Breast epithelium (tissue), 3 donors: ENCODE data around the gene TNFSF11.

ENCODE experiments used
- POLR2A ChIP-seq: fragments of 450-650 bp; IDR thresholded peaks from one replicate; pipeline ENCODE4 v1.6.1; 2016; ENCODE audit warnings: antibody characterized with exemption, mild to moderate bottlenecking, moderate library complexity
- TF ChIP-seq, protein P1 (sequence below), 3 donors: fragments of 450-650 bp; IDR thresholded peaks; one replicate each; pipeline ENCODE4 v1.5.1; 2016 to 2017; ENCODE audit warnings: antibody characterized with exemption in 3 of 3, mild to moderate bottlenecking in 3 of 3, moderate library complexity in 3 of 3

DNA sequence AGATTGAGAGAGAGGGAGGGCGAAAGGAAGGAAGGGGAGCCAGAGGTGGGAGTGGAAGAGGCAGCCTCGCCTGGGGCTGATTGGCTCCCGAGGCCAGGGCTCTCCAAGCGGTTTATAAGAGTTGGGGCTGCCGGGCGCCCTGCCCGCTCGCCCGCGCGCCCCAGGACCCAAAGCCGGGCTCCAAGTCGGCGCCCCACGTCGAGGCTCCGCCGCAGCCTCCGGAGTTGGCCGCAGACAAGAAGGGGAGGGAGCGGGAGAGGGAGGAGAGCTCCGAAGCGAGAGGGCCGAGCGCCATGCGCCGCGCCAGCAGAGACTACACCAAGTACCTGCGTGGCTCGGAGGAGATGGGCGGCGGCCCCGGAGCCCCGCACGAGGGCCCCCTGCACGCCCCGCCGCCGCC lies at the start of gene TNFSF11:
- no peak for TF ChIP-seq POLR2A
- TF ChIP-seq, protein P1, sequence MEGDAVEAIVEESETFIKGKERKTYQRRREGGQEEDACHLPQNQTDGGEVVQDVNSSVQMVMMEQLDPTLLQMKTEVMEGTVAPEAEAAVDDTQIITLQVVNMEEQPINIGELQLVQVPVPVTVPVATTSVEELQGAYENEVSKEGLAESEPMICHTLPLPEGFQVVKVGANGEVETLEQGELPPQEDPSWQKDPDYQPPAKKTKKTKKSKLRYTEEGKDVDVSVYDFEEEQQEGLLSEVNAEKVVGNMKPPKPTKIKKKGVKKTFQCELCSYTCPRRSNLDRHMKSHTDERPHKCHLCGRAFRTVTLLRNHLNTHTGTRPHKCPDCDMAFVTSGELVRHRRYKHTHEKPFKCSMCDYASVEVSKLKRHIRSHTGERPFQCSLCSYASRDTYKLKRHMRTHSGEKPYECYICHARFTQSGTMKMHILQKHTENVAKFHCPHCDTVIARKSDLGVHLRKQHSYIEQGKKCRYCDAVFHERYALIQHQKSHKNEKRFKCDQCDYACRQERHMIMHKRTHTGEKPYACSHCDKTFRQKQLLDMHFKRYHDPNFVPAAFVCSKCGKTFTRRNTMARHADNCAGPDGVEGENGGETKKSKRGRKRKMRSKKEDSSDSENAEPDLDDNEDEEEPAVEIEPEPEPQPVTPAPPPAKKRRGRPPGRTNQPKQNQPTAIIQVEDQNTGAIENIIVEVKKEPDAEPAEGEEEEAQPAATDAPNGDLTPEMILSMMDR (IDR thresholded peaks at IDR 0.05), result no peak
